Loucy (cell line): ENCODE data around the gene FAM13A.

Source experiments
- EZH2phosphoT487 ChIP-seq: fragments of 200-600 bp; IDR thresholded peaks from 2 replicates; pipeline ENCODE4 v1.6.1; 2018; ENCODE audit warnings: antibody characterized with exemption, mild to moderate bottlenecking, moderate library complexity, borderline replicate concordance
- TF ChIP-seq, protein P1 (sequence below): fragments of 200-600 bp; sonication (generic); conservative IDR thresholded peaks from 2 replicates; pipeline ENCODE4 v1.5.1; 2014; ENCODE audit warnings: mild to moderate bottlenecking, antibody characterized with exemption, low read length

DNA sequence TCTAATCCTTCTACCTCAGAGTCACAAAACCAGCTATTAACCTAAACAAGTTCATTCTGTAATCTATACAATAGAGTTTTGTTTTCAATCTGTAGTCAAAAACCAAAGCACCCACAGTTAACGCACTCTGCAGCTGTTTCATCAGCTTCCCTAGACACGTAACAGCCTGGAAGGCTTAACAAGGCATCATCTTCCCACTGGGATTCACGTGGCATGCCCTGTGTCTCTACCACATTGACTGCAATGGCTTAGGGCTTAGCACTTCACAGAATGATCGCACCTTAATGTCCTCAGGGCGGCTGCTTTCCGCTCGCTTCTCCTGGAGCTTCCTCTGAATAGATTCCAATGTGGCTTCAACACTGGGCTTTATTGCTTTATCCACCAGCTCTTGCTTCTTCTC lies 309.6 kb downstream of the FAM13A start:
- TF ChIP-seq, protein P1, sequence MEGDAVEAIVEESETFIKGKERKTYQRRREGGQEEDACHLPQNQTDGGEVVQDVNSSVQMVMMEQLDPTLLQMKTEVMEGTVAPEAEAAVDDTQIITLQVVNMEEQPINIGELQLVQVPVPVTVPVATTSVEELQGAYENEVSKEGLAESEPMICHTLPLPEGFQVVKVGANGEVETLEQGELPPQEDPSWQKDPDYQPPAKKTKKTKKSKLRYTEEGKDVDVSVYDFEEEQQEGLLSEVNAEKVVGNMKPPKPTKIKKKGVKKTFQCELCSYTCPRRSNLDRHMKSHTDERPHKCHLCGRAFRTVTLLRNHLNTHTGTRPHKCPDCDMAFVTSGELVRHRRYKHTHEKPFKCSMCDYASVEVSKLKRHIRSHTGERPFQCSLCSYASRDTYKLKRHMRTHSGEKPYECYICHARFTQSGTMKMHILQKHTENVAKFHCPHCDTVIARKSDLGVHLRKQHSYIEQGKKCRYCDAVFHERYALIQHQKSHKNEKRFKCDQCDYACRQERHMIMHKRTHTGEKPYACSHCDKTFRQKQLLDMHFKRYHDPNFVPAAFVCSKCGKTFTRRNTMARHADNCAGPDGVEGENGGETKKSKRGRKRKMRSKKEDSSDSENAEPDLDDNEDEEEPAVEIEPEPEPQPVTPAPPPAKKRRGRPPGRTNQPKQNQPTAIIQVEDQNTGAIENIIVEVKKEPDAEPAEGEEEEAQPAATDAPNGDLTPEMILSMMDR, result no peak
- TF ChIP-seq EZH2phosphoT487, result no peak
